GM23338 (cell line): ENCODE data around the gene MRPL18. TPM values are rescaled to one million over a fixed set of nuclear protein-coding genes. Genes with fewer than 3 reads are reported as not detected.

Experiments used
- ATAC-seq: fragments of 200-7000 bp; cut with Tn5 transposase; 3 replicates; pipeline ENCODE4 v1.9.1; 2020
- DNase-seq: peaks from one replicate; pipeline ENCODE4 v3.0.0-alpha.2; 2015; ENCODE audit warnings: low spot score
- H2AFZ ChIP-seq: fragments of 200-600 bp; sonication (generic); 2 replicates; pipeline ENCODE4 v1.8.0; 2016; ENCODE audit warnings: antibody characterized with exemption, mild to moderate bottlenecking, moderate library complexity
- H3F3A ChIP-seq: fragments of 200-600 bp; sonication (generic); replicated peaks from 2 replicates; pipeline ENCODE4 v1.8.0; 2017; ENCODE audit warnings: antibody characterized with exemption, mixed run types, low read depth
- H3K27ac ChIP-seq: fragments of 200-600 bp; sonication (generic); 2 replicates; pipeline ENCODE4 v1.6.1; 2016; ENCODE audit warnings: low read depth
- H3K27me3 ChIP-seq: fragments of 200-600 bp; sonication (generic); 2 replicates; pipeline ENCODE4 v1.8.0; 2016; ENCODE audit warnings: mild to moderate bottlenecking, mixed run types, moderate library complexity; ENCODE audit not compliant: insufficient read depth
- H3K36me3 ChIP-seq: fragments of 200-600 bp; sonication (generic); 2 replicates; pipeline ENCODE4 v1.8.0; 2016; ENCODE audit warnings: mild to moderate bottlenecking; ENCODE audit not compliant: insufficient read depth
- H3K4me1 ChIP-seq: fragments of 200-600 bp; sonication (generic); 2 replicates; pipeline ENCODE4 v1.8.0; 2016; ENCODE audit warnings: mild to moderate bottlenecking, moderate library complexity; ENCODE audit not compliant: insufficient read depth
- H3K4me2 ChIP-seq: fragments of 200-600 bp; sonication (generic); 2 replicates; pipeline ENCODE4 v1.7.1; 2017; ENCODE audit warnings: mixed run types
- H3K4me3 ChIP-seq: fragments of 200-600 bp; sonication (generic); 2 replicates; pipeline ENCODE4 v1.6.1; 2016; ENCODE audit warnings: mixed run types
- H3K79me2 ChIP-seq: fragments of 200-600 bp; sonication (generic); replicated peaks from 2 replicates; pipeline ENCODE4 v1.8.0; 2017; ENCODE audit warnings: mild to moderate bottlenecking; ENCODE audit not compliant: insufficient read depth
- H3K9me2 ChIP-seq: fragments of 200-600 bp; sonication (generic); 2 replicates; pipeline ENCODE4 v1.8.0; 2017; ENCODE audit not compliant: insufficient read depth
- H4K20me1 ChIP-seq: fragments of 200-600 bp; sonication (generic); replicated peaks from 2 replicates; pipeline ENCODE4 v1.8.0; 2017; ENCODE audit warnings: mild to moderate bottlenecking; ENCODE audit not compliant: insufficient read depth
- H3K27ac Mint-ChIP-seq: 2 replicates; pipeline ENCODE4 v1.8.0; 2020; ENCODE audit warnings: inconsistent platforms, mild to moderate bottlenecking, moderate library complexity, mixed read lengths
- H3K27me3 Mint-ChIP-seq: 3 replicates; pipeline ENCODE4 v1.8.0; 2022; ENCODE audit warnings: low read depth, mild to moderate bottlenecking, moderate library complexity, mixed read lengths, inconsistent platforms; ENCODE audit not compliant: insufficient read depth, poor library complexity
- H3K36me3 Mint-ChIP-seq: 3 replicates; pipeline ENCODE4 v1.8.0; 2021; ENCODE audit warnings: low read depth, mild to moderate bottlenecking, inconsistent platforms, moderate library complexity, mixed read lengths
- H3K4me1 Mint-ChIP-seq: 3 replicates; pipeline ENCODE4 v1.8.0; 2020; ENCODE audit warnings: mild to moderate bottlenecking, inconsistent platforms, mixed read lengths
- H3K4me3 Mint-ChIP-seq: 3 replicates; pipeline ENCODE4 v1.8.0; 2021; ENCODE audit warnings: moderate library complexity, mild to moderate bottlenecking, inconsistent platforms, mixed read lengths
- H3K9me3 Mint-ChIP-seq: 3 replicates; pipeline ENCODE4 v1.8.0; 2020; ENCODE audit warnings: moderate library complexity, mild to moderate bottlenecking, inconsistent platforms, mixed read lengths
- EZH2 ChIP-seq: fragments of 200-600 bp; sonication (generic); IDR thresholded peaks from one replicate; pipeline ENCODE4 v1.8.0; 2017; ENCODE audit warnings: antibody characterized with exemption, mild to moderate bottlenecking, low read depth; ENCODE audit not compliant: unreplicated experiment
- REST ChIP-seq: IDR thresholded peaks from one replicate; pipeline ENCODE4 v1.6.1; 2018; ENCODE audit warnings: antibody characterized with exemption; ENCODE audit not compliant: unreplicated experiment
- ZNF114 ChIP-seq: fragments of 250-450 bp; sonication (Bioruptor Pico); IDR thresholded peaks from 2 replicates; pipeline ENCODE4 v1.5.0; 2020; ENCODE audit warnings: mild to moderate bottlenecking, moderate library complexity
- polyA plus RNA-seq: library from polyadenylated mRNA; unstranded; fragments of >200 nt; fragmentation: Nextera tagmentation; extraction: Ambion mirVana; gene quantifications from 2 replicates; pipeline ENCODE4 v1.2.1, GENCODE V29; 2016
- total RNA-seq: library from RNA; depleted of rRNA; stranded (reverse); fragments of >200 nt; shearing (Covaris generic); gene quantifications from 2 replicates; pipeline ENCODE4 v1.2.3, GENCODE V29; 2014
- TF ChIP-seq, protein P1 (sequence below), 2 experiments: fragments of 200-600 bp in 1 of 2; sonication (generic) in 1 of 2; conservative IDR thresholded peaks; 2 replicates each; pipeline versions ENCODE4 v1.5.1 to v1.6.1; 2016 to 2017; ENCODE audit warnings: antibody characterized with exemption in 2 of 2, low read depth in 2 of 2, mild to moderate bottlenecking in 2 of 2, moderate library complexity in 1 of 2

Gene MRPL18
- total and polyA plus RNA-seq, 2 experiments from 2014 or later = 91.4 to 228 TPM

- TF ChIP-seq ZNF114 (CRISPR knock-in tag) = no peak
Measured at GRCh38 chr6:159760602-159761057, 29.6 kb upstream of the MRPL18 start (continued).

- Histone ChIP-seq H3K4me1 (peaks cover 18% of the 10 kb centered on the region), H3F3A (peaks cover 5% of the 10 kb centered on the region), H3K4me3 (peak overlapping the region; percentile 88), H3K27me3 (no peaks in the 10 kb centered on the region), H3K27ac (peak overlapping the region; percentile 98), H2AFZ (peak overlapping the region; percentile 80; the same call in 1 of the 2 replicates), H4K20me1 (0 out of 2 replicates have a peak, but pooled peaks cover 9% of the 10 kb centered on the region), H3K79me2 (peaks cover 42% of the 10 kb centered on the region), H3K4me2 (peak overlapping the region; percentile 71), H3K36me3 (peaks cover 33% of the 10 kb centered on the region), H3K9me2 (no peaks in the 10 kb centered on the region)
- Mint-ChIP-seq H3K4me1 (peaks cover 38% of the 10 kb centered on the region), H3K27ac (peak overlapping the region; percentile 94), H3K9me3 (no peaks in the 10 kb centered on the region; the same call in 2 of the 3 replicates), H3K27me3 (peaks cover 20% of the 10 kb centered on the region), H3K36me3 (peaks cover 70% of the 10 kb centered on the region), H3K4me3 (peak overlapping the region; percentile 90)
- DNase-seq (peak; percentile 44), ATAC-seq (peak; percentile 59)
- TF ChIP-seq EZH2 (no peak), REST (no peak)
- TF ChIP-seq, protein P1, sequence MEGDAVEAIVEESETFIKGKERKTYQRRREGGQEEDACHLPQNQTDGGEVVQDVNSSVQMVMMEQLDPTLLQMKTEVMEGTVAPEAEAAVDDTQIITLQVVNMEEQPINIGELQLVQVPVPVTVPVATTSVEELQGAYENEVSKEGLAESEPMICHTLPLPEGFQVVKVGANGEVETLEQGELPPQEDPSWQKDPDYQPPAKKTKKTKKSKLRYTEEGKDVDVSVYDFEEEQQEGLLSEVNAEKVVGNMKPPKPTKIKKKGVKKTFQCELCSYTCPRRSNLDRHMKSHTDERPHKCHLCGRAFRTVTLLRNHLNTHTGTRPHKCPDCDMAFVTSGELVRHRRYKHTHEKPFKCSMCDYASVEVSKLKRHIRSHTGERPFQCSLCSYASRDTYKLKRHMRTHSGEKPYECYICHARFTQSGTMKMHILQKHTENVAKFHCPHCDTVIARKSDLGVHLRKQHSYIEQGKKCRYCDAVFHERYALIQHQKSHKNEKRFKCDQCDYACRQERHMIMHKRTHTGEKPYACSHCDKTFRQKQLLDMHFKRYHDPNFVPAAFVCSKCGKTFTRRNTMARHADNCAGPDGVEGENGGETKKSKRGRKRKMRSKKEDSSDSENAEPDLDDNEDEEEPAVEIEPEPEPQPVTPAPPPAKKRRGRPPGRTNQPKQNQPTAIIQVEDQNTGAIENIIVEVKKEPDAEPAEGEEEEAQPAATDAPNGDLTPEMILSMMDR (conservative IDR thresholded peaks at IDR 0.05; ENCODE audit: low read depth in 2 of 2) = no peak
Measured at GRCh38 chr6:159761129-159761872, 29.0 kb upstream of the MRPL18 start.
